Mammary epithelial cell (primary cell): ENCODE results near the gene SPATA24.

Experiments
- EZH2 ChIP-seq: IDR thresholded peaks from 2 replicates; pipeline ENCODE4 v1.6.1; 2012; ENCODE audit warnings: low read length, inconsistent platforms, borderline replicate concordance
- TF ChIP-seq, protein P1 (sequence below), 2 donors: IDR thresholded peaks in 1 of 2; conservative IDR thresholded peaks in 1 of 2; 2 replicates each; pipeline ENCODE4 v1.5.1; 2011 to 2012; ENCODE audit warnings: inconsistent platforms in 2 of 2, low read length in 2 of 2, mild to moderate bottlenecking in 2 of 2, control low read depth in 1 of 2, low read depth in 1 of 2; ENCODE audit not compliant: insufficient read depth in 1 of 2; ENCODE audit errors: extremely low read depth in 1 of 2

DNA sequence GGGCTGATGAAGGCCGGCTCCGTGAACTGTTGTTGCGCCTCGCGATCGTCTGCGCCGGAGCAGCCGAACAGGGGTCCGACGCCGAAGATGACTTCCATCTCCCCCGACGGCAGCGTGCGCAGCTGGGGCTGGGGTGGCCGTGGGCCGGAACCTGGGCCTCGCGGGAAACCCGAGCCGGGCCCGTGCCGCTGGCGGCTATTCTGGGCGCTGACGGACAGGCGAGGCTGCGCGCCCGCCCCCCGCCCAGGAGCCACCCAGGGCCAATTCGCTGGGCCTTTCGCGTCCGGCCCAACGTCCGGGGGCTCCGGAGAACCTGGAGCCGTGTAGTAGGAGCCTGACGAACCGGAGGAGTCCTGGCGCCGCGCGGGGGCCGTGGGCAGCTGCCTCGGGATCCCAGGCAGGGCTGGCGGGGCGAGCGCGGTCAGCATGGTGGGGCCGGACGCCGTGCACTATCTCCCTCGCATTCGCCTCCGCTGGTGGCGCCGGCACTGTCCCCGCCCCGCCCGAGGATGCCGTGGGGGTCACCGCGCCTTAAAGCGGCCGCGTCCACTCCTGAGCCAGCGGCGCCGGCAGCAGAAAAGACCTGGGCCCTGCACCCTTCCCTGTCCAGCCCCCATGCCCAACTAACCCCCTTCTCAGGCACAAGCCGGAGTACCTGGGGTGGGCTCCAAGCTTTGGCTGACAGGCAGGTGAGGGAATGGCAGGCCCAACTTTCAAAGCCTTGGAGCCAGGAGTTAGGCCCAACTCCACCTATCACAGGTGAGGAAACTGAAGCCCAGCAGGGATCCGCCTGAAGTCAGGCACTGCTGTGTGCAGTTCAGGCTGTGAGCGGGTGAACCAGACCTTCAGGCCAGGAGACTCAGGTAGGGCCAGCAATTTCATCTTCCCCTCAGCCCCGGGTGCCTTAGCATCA lies 9.0 kb downstream of the SPATA24 start, which contains the start of gene PROB1:
- TF ChIP-seq, protein P1, sequence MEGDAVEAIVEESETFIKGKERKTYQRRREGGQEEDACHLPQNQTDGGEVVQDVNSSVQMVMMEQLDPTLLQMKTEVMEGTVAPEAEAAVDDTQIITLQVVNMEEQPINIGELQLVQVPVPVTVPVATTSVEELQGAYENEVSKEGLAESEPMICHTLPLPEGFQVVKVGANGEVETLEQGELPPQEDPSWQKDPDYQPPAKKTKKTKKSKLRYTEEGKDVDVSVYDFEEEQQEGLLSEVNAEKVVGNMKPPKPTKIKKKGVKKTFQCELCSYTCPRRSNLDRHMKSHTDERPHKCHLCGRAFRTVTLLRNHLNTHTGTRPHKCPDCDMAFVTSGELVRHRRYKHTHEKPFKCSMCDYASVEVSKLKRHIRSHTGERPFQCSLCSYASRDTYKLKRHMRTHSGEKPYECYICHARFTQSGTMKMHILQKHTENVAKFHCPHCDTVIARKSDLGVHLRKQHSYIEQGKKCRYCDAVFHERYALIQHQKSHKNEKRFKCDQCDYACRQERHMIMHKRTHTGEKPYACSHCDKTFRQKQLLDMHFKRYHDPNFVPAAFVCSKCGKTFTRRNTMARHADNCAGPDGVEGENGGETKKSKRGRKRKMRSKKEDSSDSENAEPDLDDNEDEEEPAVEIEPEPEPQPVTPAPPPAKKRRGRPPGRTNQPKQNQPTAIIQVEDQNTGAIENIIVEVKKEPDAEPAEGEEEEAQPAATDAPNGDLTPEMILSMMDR (conservative IDR thresholded peaks at IDR 0.05 in 1 of 2, IDR thresholded peaks at IDR 0.05 in 1 of 2; ENCODE audit: extremely low read depth in 1 of 2, insufficient read depth in 1 of 2, low read depth in 1 of 2, low read length in 2 of 2) = no peak
- TF ChIP-seq EZH2 = no peak
